H9 (cell line): ENCODE measurements around the gene DOK1. TPM values are rescaled to one million over a fixed set of nuclear protein-coding genes. Genes with fewer than 3 reads are reported as not detected.
A peak's percentile ranks its signal among the peaks of the same experiment; 100 is the strongest.

ENCODE experiments used
- DNase-seq: peaks from one replicate; pipeline ENCODE4 v3.0.0-alpha.2; 2017
- H2AFZ ChIP-seq: one replicate; pipeline ENCODE4 v1.6.1; 2013; ENCODE audit warnings: mild to moderate bottlenecking, low read length, control low read depth, moderate library complexity
- H2AK5ac ChIP-seq: 2 replicates; pipeline ENCODE4 v1.6.1; 2013; ENCODE audit warnings: low read length, control low read depth, mixed read lengths; ENCODE audit not compliant: insufficient read length
- H2BK120ac ChIP-seq: one replicate; pipeline ENCODE4 v1.6.1; 2013; ENCODE audit warnings: low read depth, mild to moderate bottlenecking, low read length, control low read depth, inconsistent platforms; ENCODE audit not compliant: poor library complexity, severe bottlenecking
- H2BK12ac ChIP-seq: 2 replicates; pipeline ENCODE4 v1.6.1; 2013; ENCODE audit warnings: low read length, control low read depth, mixed read lengths, low read depth; ENCODE audit not compliant: insufficient read length
- H2BK15ac ChIP-seq: 2 replicates; pipeline ENCODE4 v1.6.1; 2013; ENCODE audit warnings: low read depth, low read length, control low read depth
- H2BK20ac ChIP-seq: one replicate; pipeline ENCODE4 v1.6.1; 2013; ENCODE audit warnings: low read depth, mild to moderate bottlenecking, low read length, control low read depth, inconsistent platforms; ENCODE audit not compliant: poor library complexity, severe bottlenecking
- H2BK5ac ChIP-seq: 2 replicates; pipeline ENCODE4 v1.6.1; 2013; ENCODE audit warnings: low read length, control low read depth, mixed read lengths; ENCODE audit not compliant: insufficient read length
- H3K14ac ChIP-seq: 2 replicates; pipeline ENCODE4 v1.6.1; 2013; ENCODE audit warnings: low read length, control low read depth; ENCODE audit not compliant: insufficient read depth
- H3K18ac ChIP-seq: 2 replicates; pipeline ENCODE4 v1.6.1; 2013; ENCODE audit warnings: low read depth, mild to moderate bottlenecking, mixed read lengths, low read length, control low read depth; ENCODE audit not compliant: insufficient read length
- H3K23ac ChIP-seq: 2 replicates; pipeline ENCODE4 v1.6.1; 2013; ENCODE audit warnings: low read length, control low read depth, mixed read lengths, low read depth; ENCODE audit not compliant: insufficient read length
- H3K23me2 ChIP-seq: 2 replicates; pipeline ENCODE4 v1.6.1; 2013; ENCODE audit warnings: low read depth, mild to moderate bottlenecking, mixed read lengths, low read length, control low read depth; ENCODE audit not compliant: insufficient read length, poor library complexity, severe bottlenecking
- H3K27ac ChIP-seq: 2 replicates; pipeline ENCODE4 v1.5.1; 2013; ENCODE audit warnings: low read length, control low read depth, mixed read lengths, low read depth; ENCODE audit not compliant: insufficient read length
- H3K27me3 ChIP-seq: 2 replicates; pipeline ENCODE4 v1.6.1; 2013; ENCODE audit warnings: low read length, control low read depth, inconsistent platforms; ENCODE audit not compliant: insufficient read depth
- H3K4ac ChIP-seq: 2 replicates; pipeline ENCODE4 v1.6.1; 2013; ENCODE audit warnings: low read depth, mild to moderate bottlenecking, control low read depth, inconsistent platforms, low read length, moderate library complexity
- H3K4me1 ChIP-seq: 2 replicates; pipeline ENCODE4 v1.6.1; 2013; ENCODE audit warnings: low read length, control low read depth, inconsistent platforms; ENCODE audit not compliant: insufficient read depth
- H3K4me2 ChIP-seq: 2 replicates; pipeline ENCODE4 v1.6.1; 2013; ENCODE audit warnings: low read length, control low read depth, mixed read lengths; ENCODE audit not compliant: insufficient read length, insufficient read depth
- H3K56ac ChIP-seq: 2 replicates; pipeline ENCODE4 v1.6.1; 2013; ENCODE audit warnings: low read depth, mild to moderate bottlenecking, mixed read lengths, low read length, control low read depth; ENCODE audit not compliant: insufficient read length
- H3K79me1 ChIP-seq: 2 replicates; pipeline ENCODE4 v1.6.1; 2013; ENCODE audit warnings: low read depth, mild to moderate bottlenecking, moderate library complexity, low read length, control low read depth, inconsistent platforms; ENCODE audit not compliant: insufficient read depth, poor library complexity, severe bottlenecking
- H3K79me2 ChIP-seq: 2 replicates; pipeline ENCODE4 v1.6.1; 2013; ENCODE audit warnings: low read length, control low read depth, inconsistent platforms; ENCODE audit not compliant: insufficient read depth
- H3K9ac ChIP-seq: 2 replicates; pipeline ENCODE4 v1.6.1; 2013; ENCODE audit warnings: low read length, control low read depth, mixed read lengths; ENCODE audit not compliant: insufficient read length; ENCODE audit errors: extremely low read depth
- H3K9me3 ChIP-seq: one replicate; pipeline ENCODE4 v1.6.1; 2013; ENCODE audit warnings: low read depth, low read length, inconsistent platforms; ENCODE audit not compliant: control insufficient read depth
- H3T11ph ChIP-seq: one replicate; pipeline ENCODE4 v1.6.1; 2013; ENCODE audit warnings: mild to moderate bottlenecking, low read length, control low read depth, inconsistent platforms
- H4K20me1 ChIP-seq: one replicate; pipeline ENCODE4 v1.6.1; 2013; ENCODE audit not compliant: control insufficient read depth, insufficient read length, insufficient read depth
- H4K5ac ChIP-seq: 2 replicates; pipeline ENCODE4 v1.6.1; 2013; ENCODE audit warnings: low read depth, mild to moderate bottlenecking, mixed read lengths, low read length, control low read depth; ENCODE audit not compliant: insufficient read length
- H4K8ac ChIP-seq: replicated peaks from 2 replicates; pipeline ENCODE4 v1.6.1; 2013; ENCODE audit warnings: low read length, control low read depth, mixed read lengths, low read depth; ENCODE audit not compliant: insufficient read length
- H4K91ac ChIP-seq: 2 replicates; pipeline ENCODE4 v1.6.1; 2013; ENCODE audit warnings: low read depth, mild to moderate bottlenecking, moderate library complexity, mixed read lengths, low read length, control low read depth; ENCODE audit not compliant: insufficient read length
- H3K27ac Mint-ChIP-seq, 3 experiments: 2 replicates in 2 of 3; 3 replicates in 1 of 3; pipeline ENCODE4 v1.8.0; 2020 to 2021; ENCODE audit warnings: mixed read lengths in 3 of 3, mild to moderate bottlenecking in 1 of 3, moderate library complexity in 1 of 3
- H3K27me3 Mint-ChIP-seq: 2 replicates; pipeline ENCODE4 v1.8.0; 2021; ENCODE audit warnings: low read depth, mild to moderate bottlenecking, moderate library complexity, mixed read lengths
- H3K36me3 Mint-ChIP-seq, 3 experiments: 2 replicates in 2 of 3; 3 replicates in 1 of 3; pipeline ENCODE4 v1.8.0; 2020 to 2021; ENCODE audit warnings: low read depth in 3 of 3, mixed read lengths in 3 of 3; ENCODE audit not compliant: insufficient read depth in 1 of 3
- H3K4me1 Mint-ChIP-seq, 2 experiments: 2 replicates each; pipeline ENCODE4 v1.8.0; 2020; ENCODE audit warnings: mixed read lengths in 2 of 2
- H3K4me3 Mint-ChIP-seq, 2 experiments: 2 replicates in 1 of 2; 3 replicates in 1 of 2; pipeline ENCODE4 v1.8.0; 2020 to 2021; ENCODE audit warnings: mild to moderate bottlenecking in 2 of 2, mixed read lengths in 2 of 2, moderate library complexity in 1 of 2
- H3K9me3 Mint-ChIP-seq, 2 experiments: 2 replicates in 1 of 2; 3 replicates in 1 of 2; pipeline ENCODE4 v1.8.0; 2020; ENCODE audit warnings: mild to moderate bottlenecking in 2 of 2, mixed read lengths in 2 of 2, moderate library complexity in 1 of 2
- CTCF ChIP-seq: fragments of 200-600 bp; sonication (generic); conservative IDR thresholded peaks from 3 replicates; pipeline ENCODE4 v1.8.0; 2021; ENCODE audit warnings: antibody characterized with exemption, mild to moderate bottlenecking
- WGBS: extraction: QIAGEN DNeasy Blood & Tissue Kit; methylation state at CpG from one replicate; pipeline ENCODE4 v1.1.7; 2013; ENCODE audit warnings: missing lambda C conversion rate, low lambda C conversion rate, mixed read lengths; ENCODE audit not compliant: insufficient read length; ENCODE audit errors: extremely low coverage; 5-methylcytosine and 5-hydroxymethylcytosine counted together
- total RNA-seq: library from RNA; stranded (reverse); gene quantifications from 2 replicates; pipeline ENCODE4 v1.2.1, GENCODE V29; 2021

The DOK1 gene
- total RNA-seq, 1 experiment from 2014 or later = 16.0 TPM

- H3K23ac ChIP-seq = no peak overlapping the region
- H3K27me3 ChIP-seq = no peaks in the 10 kb centered on the region; the same call in 1 of the 2 replicates
- no peak overlapping the region for H2AK5ac ChIP-seq
- H4K20me1 ChIP-seq = no peaks in the 10 kb centered on the region
- no peak overlapping the region for H2BK12ac ChIP-seq
- no peaks in the 10 kb centered on the region for H3K79me1 ChIP-seq
- Mint-ChIP-seq H3K27ac (no peak overlapping the region; a peak in 1 of 7 replicates), H3K9me3 (no peaks in the 10 kb centered on the region), H3K4me1 (peaks cover 31% of the 10 kb centered on the region in 2 experiments), H3K4me3 (peak overlapping the region; percentile 92 to 93; a peak in 4 of 5 replicates), H3K27me3 (peaks cover 68% of the 10 kb centered on the region), H3K36me3 (peaks cover 0 to 19% (median 14%) of the 10 kb centered on the region in 3 experiments; a peak in 6 of 7 replicates)
- H3K4me1 ChIP-seq = 0 out of 2 replicates have a peak, but pooled peaks cover 2% of the 10 kb centered on the region
- H4K5ac ChIP-seq = no peak overlapping the region
- H2BK20ac ChIP-seq = no peak overlapping the region
- H3K9ac ChIP-seq = no peak overlapping the region
- H2BK5ac ChIP-seq = no peak overlapping the region
- no peak overlapping the region for H3K56ac ChIP-seq
- H4K8ac ChIP-seq = no peak overlapping the region
- peaks cover 23% of the 10 kb centered on the region for H3K23me2 ChIP-seq
- no peak overlapping the region for H2AFZ ChIP-seq
- no peak overlapping the region for H3K18ac ChIP-seq
- H3K14ac ChIP-seq = no peak overlapping the region
- no peak for DNase-seq
- H2BK15ac ChIP-seq = no peak overlapping the region
- H3K27ac ChIP-seq = no peak overlapping the region
- H3K9me3 ChIP-seq = no peaks in the 10 kb centered on the region
- peak overlapping the region; percentile 63 for H3K4me2 ChIP-seq
- TF ChIP-seq CTCF = no peak
- no CpG with 5 or more reads among the region's 21 CpGs for WGBS
- no peak overlapping the region for H3K4ac ChIP-seq
- 0 out of 2 replicates have a peak, but pooled peaks cover 2% of the 10 kb centered on the region for H3K79me2 ChIP-seq
- no peak overlapping the region for H4K91ac ChIP-seq
- no peak overlapping the region for H3T11ph ChIP-seq
- no peak overlapping the region for H2BK120ac ChIP-seq
Measured at GRCh38 chr2:74551942-74552913, 2.3 kb upstream of the DOK1 start.
